Measurements from ENCODE around the gene CXCR2. TPM values are rescaled to one million over a fixed set of nuclear protein-coding genes. Genes with fewer than 3 reads are reported as not detected.

The CXCR2 gene
- total and polyA plus RNA-seq, 10 of the 15 experiments (the other 5 are each of a cell fraction or from before 2014, with no cell fraction given) = 0.04 to 0.62 (median 0.16) TPM

- TF ChIP-seq ZBTB11 (CRISPR knock-in tag; IDR thresholded peaks at IDR 0.05) (no peak), ESRRA (IDR thresholded peaks at IDR 0.05; ENCODE audit: low read length) (no peak), E2F8 (IDR thresholded peaks at IDR 0.05; ENCODE audit: low read depth, partially characterized antibody) (no peak), GABPA (IDR thresholded peaks at IDR 0.05; ENCODE audit: low read depth) (no peak), REST (IDR thresholded peaks at IDR 0.05; ENCODE audit: low read depth, low read length) (no peak), LARP7 (IDR thresholded peaks at IDR 0.05) (no peak)
Measured at GRCh38 chr2:218152172-218152571, 26.3 kb downstream of the CXCR2 start (continued).
